ENCODE data around the gene MTRF1L.

Gene MTRF1L

DNA sequence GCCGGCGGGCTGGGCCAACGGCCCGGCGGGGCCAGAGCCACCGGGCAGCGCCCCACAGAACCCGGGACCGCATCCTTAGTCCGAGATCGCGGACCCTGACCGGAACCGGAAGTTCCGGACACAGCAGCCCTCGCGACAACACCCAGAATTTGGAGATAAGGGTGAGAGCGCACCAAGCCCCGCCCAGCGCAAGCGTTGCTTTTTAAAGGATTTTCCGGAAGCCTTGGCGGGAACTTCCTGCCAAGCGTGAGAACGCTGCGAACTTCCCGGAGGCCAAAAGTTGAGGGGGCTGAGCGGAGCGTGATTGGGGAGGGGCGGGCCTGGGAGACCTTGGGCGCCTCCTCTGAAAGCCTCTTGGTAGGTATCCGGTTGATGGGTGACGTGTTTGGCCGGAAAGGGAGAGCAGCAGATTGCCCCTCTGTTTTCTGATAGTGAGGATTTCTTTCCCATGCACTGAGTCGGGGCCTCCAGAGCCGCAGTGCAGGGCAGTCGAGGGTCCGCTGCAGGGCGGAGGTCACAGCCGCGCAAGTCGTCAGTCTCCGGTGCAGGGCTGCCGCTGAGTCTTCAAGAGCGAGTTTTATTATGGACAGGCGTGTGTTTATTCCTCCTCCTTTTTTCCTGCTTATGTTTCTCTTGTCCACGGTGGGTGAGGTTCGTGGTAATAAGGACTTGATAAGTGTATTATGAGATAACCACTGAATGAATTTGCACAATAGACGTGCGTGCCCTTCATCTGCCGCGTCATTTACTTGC lies at the start of gene MTRF1L:
Gene MTRF1L (minus strand): TSS at position 97 of the 753 bp plus-strand sequence. CDS start 24 bp downstream, at position 73.
- peak; percentile 89 for DNase-seq

DNA sequence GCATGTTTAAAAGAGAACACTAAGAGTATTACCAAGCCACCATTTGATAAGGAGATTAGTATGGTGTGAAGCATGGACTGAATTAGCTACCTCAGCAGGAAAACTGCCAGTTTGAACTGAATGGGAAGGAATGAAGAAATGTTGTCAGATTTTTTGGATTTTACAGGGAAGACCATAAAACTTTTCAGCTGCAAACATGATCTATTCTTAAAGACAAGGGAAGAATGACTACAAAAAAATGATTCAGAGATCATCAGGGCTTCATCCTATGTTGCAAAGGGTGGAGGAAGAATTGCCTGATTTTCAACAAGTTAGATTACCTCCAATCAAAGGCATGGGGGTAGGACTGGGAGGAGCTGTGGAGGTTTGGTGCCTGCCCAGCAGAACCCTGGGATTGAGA lies 49.3 kb upstream of the MTRF1L start:
- no peak for DNase-seq

DNA sequence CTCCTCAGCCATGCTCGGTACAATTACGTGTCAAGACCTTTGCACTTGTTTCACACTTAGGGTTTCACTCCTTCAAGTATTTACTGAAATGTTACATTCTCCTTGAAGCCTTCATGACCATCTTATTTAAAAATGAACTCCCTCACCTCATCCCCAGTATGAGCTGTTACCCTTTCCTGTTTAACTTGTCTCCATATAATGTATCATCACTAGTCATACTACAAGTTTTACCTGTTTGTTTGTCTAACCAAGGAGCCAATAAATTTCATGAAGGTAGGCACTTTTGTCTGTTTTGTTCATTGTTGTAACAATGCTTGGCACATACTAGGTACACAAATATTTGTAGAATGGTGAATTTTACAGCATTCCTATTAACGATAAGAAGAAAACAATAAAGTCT lies 46.1 kb upstream of the MTRF1L start:
- DNase-seq = no peak

DNA sequence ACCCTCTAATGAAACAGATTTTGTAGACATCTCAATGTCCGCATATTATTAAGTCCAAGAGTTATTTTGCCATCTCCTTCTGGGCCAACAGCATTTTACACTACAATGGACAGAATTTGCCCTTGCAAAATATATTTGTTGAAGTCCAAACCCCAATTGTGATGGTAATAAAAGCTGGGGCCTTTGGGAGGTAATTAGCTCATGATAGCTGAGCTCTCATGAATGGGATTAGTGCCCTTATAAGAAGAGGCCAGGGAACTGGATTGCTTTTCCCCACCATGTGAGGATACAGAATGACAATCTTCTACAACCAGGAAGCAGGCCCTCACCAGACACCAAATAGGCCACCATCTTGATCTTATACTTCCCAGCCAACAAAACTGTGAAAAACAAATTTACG lies 44.9 kb upstream of the MTRF1L start:
- DNase-seq = no peak

GRCh38 chr6:153045271-153045670 lies 42.8 kb upstream of the MTRF1L start:
- no peak for DNase-seq

GRCh38 chr6:153044295-153044694 lies 41.8 kb upstream of the MTRF1L start:
- no peak for DNase-seq

DNA sequence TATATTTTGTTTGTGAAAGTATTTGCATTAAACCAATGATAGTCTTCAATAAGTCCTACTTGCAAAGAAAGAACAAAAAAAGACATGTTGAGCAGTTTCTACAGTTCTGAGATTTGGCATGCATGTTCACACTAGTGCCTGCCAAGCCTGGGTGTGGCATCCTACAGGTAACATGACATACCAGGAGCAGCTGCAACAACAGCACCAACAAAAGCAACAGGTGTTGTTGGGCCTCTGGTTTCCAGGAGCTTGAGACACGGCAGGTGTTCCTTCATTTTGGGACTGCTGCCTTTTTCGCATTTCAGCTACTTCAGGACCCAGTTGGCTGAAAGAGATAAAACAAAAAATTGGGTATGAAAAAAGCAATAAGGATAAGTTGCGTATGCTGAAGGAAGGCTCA lies 41.2 kb upstream of the MTRF1L start:
- DNase-seq = no peak

- no peak for DNase-seq
Measured at GRCh38 chr6:153038378-153039057, 36.0 kb upstream of the MTRF1L start.

- DNase-seq = no peak
Measured at GRCh38 chr6:153034139-153034538, 31.6 kb upstream of the MTRF1L start.

- no peak for DNase-seq
Measured at GRCh38 chr6:153032255-153032882, 29.9 kb upstream of the MTRF1L start.

- no peak for DNase-seq
Measured at GRCh38 chr6:153031335-153031955, 28.9 kb upstream of the MTRF1L start.

GRCh38 chr6:153028963-153029362 lies 26.5 kb upstream of the MTRF1L start:
- DNase-seq = no peak

- no peak for DNase-seq
Measured at GRCh38 chr6:153028286-153028685, 25.8 kb upstream of the MTRF1L start.

DNA sequence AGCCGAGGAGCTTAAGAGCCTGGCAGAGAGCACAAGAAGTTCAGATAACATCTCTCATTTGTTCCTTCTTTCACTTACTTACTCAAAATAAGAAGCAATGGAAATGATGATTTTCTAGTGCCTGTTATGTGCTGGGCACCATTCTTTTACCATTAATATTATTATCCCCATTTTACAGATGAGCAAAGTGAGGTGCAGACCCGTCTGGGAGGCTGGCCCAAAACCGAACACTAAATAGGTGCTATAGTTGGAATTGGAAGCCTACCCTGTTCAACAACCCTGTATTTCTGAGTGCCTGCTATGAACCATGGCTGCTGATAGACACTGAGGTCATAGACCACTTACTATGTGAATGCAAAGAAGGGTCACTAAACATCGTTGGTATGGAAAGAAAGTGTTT lies 25.0 kb upstream of the MTRF1L start:
- no peak for DNase-seq

GRCh38 chr6:153024709-153025017 lies 22.2 kb upstream of the MTRF1L start:
- no peak for DNase-seq

DNA sequence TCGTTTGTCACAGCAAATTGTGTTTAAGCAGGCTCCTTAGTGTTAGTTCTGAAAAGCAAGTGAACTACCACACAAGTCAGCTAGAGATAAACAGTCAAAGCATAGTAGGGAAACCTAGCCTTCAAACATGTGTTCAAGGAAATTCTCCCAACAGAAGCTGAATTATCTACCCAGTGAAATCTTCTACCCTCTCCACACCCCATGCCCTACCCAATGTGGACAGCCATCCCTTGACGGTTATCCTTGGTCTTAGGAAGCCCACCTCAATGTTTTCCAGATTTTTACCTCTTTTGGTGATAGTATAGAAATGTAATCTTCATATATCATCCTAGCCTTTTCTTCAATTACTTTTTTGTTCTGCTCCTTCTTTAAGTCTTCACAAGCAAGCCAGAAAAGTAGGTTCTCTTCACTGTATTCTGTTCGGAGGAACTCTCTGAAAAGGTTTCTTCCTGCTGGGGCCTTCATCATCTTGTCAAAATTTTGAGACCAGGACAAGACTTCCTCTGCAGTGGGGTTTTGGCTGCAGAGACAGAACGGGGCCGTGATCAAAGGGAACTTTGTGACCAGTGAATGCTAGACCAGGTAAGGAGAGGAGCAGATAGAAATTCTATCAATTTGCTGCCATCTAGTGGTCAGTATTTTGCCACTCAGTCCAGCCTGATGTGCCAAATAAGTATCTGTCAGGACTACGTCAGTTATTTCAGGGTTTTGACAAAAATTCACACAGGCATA lies 21.6 kb upstream of the MTRF1L start:
- DNase-seq = peak; percentile 51

DNA sequence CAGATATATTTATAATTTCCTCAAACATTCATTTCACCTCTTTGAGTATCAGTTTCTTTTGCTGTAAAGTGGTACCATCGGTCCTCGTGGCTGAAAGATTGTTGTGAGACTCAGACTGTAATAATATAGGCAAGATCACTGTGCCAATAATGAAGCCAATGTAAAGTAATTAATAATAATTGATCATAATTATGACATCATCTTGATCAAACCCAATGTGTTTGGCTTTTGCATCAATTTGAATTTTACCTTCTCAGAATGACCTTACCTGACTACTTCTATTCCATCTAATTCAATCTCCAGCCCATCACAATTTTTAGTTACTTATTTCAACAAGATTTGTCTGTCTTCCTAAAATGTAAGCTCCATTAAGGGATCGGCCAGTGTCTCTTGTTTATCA lies 15.8 kb upstream of the MTRF1L start:
- DNase-seq = no peak

GRCh38 chr6:153016846-153017245 lies 14.3 kb upstream of the MTRF1L start:
- no peak for DNase-seq

DNA sequence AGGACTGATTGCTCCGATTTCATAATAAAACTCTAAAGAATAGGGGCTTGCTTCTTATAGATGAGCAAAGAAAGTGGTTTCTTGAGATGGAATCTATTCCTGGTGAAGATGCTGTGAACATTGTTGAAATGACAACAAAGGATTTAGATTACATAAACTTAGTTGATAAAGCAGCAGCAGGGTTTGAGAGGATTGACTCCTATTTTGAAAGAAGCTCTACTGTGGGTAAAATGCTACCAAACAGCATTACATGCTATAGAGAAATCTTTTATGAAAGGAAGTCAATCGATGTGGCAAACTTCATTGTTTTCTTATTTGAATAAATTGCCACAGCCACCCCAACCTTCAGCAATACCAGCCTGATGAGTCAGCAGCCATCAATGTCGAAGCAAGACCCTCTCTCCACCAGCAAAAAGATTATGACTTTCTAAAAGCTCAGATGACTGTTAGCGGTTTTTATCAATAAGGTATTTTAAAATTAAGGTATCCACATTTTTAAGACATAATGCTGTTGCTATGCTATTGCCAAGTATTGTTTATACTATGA lies 12.7 kb upstream of the MTRF1L start:
- no peak for DNase-seq

GRCh38 chr6:153013438-153013837 lies 10.9 kb upstream of the MTRF1L start:
- no peak for DNase-seq

DNA sequence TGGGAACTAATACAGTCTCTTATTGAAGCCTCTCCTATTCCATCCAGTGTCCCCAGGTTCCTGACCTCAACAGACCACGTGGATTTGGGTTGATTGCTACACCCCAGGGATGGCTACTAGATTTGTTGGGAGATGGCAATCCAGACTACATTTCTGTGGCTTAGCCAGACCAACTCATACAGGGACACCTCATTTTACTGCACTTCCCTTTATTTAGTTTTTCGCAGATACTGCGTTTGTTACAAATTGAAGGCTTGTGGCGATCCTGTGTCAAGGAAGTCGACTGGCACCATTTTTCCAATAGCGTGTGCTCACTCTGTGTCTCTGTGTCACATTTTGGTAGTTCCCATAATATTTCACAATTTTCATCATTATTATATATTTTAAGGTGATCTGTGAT lies 10.3 kb upstream of the MTRF1L start:
- DNase-seq = no peak

DNA sequence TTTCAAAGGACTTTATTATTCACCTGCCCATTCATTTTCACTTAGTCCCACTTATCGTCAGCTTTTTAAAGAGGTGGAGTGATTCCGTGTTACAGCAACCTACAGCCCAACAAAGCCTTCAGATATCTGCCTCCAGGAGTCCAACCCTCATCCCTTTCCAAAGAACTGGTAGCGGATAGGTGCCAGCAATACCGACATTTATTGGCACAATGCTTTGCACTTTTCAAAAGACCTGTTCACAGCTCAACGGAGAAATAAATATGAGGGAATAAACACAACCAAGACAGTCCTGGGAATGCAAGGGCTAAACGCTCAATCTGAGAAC lies 819 bp upstream of the MTRF1L start:
- DNase-seq = no peak
